ENCODE results near the gene RTN4RL1. TPM values are rescaled to one million over a fixed set of nuclear protein-coding genes. Genes with fewer than 3 reads are reported as not detected.

The RTN4RL1 gene
- total RNA-seq, 1 donor, result 0.27 TPM

- H3K4me3 ChIP-seq (ENCODE audit: low read depth, low read length), result no peak overlapping the region
- DNase-seq (ENCODE audit: low read depth), result no peak
- TF ChIP-seq, protein P1, sequence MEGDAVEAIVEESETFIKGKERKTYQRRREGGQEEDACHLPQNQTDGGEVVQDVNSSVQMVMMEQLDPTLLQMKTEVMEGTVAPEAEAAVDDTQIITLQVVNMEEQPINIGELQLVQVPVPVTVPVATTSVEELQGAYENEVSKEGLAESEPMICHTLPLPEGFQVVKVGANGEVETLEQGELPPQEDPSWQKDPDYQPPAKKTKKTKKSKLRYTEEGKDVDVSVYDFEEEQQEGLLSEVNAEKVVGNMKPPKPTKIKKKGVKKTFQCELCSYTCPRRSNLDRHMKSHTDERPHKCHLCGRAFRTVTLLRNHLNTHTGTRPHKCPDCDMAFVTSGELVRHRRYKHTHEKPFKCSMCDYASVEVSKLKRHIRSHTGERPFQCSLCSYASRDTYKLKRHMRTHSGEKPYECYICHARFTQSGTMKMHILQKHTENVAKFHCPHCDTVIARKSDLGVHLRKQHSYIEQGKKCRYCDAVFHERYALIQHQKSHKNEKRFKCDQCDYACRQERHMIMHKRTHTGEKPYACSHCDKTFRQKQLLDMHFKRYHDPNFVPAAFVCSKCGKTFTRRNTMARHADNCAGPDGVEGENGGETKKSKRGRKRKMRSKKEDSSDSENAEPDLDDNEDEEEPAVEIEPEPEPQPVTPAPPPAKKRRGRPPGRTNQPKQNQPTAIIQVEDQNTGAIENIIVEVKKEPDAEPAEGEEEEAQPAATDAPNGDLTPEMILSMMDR (IDR thresholded peaks at IDR 0.05; ENCODE audit: insufficient read depth, low read length), result no peak
These were observed 45.8 kb downstream of the RTN4RL1 start for GRCh38 chr17:1979182-1979985.

GRCh38 chr17:1978396-1978949 lies 46.7 kb downstream of the RTN4RL1 start:
- no peak for DNase-seq (ENCODE audit: low read depth)
- TF ChIP-seq, protein P1 (IDR thresholded peaks at IDR 0.05; ENCODE audit: insufficient read depth, low read length), result no peak
- no peak overlapping the region for H3K4me3 ChIP-seq (ENCODE audit: low read depth, low read length)

DNA sequence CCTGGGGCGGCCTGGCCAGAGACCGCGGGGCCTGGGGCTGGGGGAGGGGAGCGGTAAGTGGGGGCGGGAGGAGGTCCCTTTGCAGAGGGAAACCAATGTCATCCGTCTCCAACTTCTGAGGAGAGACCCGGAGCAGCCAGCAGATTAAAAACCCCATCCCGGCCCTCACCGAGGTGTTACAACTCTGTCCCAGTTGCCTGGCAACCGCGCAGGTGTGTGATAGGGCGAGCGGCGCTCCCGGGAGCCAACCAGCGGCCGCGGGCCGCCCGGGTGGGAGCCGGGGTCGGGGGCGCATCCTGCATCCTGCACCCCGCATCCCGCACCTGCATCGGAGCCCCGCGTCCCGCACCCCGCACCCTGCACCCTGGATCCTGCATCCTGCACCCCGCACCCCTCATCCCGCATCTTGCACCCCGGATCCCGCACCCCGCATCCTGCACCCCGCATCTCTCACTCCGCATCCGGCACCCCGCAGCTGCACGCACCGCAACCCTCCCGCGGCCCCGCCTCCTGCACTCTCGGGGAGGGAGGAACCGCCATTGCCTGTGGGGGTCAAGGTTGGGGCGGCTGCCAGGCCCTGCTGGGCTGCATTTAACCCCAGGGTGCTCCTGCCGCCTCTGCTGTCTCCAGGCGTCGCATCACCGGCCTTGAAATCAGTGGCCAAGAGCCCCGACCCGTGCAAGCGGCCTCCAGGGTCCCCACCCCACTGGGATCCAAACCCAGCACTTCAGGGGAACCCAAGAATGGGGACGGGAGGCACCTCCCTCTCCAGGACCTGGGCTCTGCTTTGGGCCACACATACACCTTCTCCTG lies 47.3 kb downstream of the RTN4RL1 start:
- no peak for DNase-seq (ENCODE audit: low read depth)
- no peak overlapping the region for H3K4me3 ChIP-seq (ENCODE audit: low read depth, low read length)
- TF ChIP-seq, protein P1 (IDR thresholded peaks at IDR 0.05; ENCODE audit: insufficient read depth, low read length), result no peak

- TF ChIP-seq, protein P1 (IDR thresholded peaks at IDR 0.05; ENCODE audit: insufficient read depth, low read length), result no peak
- DNase-seq (ENCODE audit: low read depth), result no peak
- H3K4me3 ChIP-seq (ENCODE audit: low read depth, low read length), result no peak overlapping the region
These were observed 48.5 kb downstream of the RTN4RL1 start for GRCh38 chr17:1976683-1977064.

DNA sequence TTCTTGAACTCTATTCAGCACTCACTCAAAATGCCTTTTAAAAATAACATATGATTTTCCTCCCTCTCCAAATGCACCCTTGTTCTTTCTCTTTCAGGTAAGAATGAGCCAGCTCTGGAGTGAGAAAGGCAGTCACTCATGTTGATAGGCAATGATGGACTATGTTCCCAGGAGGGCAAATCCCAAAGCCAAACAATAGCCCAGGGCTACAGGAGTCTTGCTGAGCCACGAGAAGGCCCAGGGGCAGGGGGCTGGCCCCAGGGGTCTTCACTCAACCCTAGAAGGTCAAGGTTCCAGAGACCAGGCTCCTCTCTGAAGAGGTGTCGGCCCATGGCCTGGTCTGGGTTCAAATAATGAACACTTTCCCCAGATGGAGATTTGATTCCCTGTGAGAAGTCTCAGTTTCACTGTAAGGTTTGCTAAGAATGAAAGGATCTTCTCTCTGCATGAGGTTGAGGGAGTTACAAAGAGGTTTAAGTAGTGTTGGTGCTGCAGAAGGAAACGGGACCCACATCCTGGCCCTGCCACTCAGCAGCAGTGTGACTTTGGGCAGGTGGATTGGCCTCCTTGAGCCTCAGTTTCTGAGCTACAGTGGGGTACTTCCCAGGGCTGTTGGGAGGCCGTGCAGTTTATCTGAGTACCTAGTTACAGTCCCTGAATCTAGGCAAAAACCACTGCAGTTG lies 49.0 kb downstream of the RTN4RL1 start:
- no peak overlapping the region for H3K4me3 ChIP-seq (ENCODE audit: low read depth, low read length)
- no peak for DNase-seq (ENCODE audit: low read depth)
- TF ChIP-seq, protein P1 (IDR thresholded peaks at IDR 0.05; ENCODE audit: insufficient read depth, low read length), result no peak

- TF ChIP-seq, protein P1 (IDR thresholded peaks at IDR 0.05; ENCODE audit: insufficient read depth, low read length), result no peak
- no peak overlapping the region for H3K4me3 ChIP-seq (ENCODE audit: low read depth, low read length)
- DNase-seq (ENCODE audit: low read depth), result no peak
These were observed 49.6 kb downstream of the RTN4RL1 start for GRCh38 chr17:1975573-1975972.

Data from fibroblast of the aortic adventitia (primary cell).